NK-92 (cell line): ENCODE results near the gene NKX6-2.
"Not testable (repeated sequence)": the region's sequence is repeated elsewhere in the genome, so short reads cannot be mapped to it uniquely, and the experiment has no call there.

Experiments used
- DNase-seq: peaks from one replicate; lab custom pipeline; 2025; ENCODE audit not compliant: unreplicated experiment; lab: John Stamatoyannopoulos, UW

Gene NKX6-2

GRCh38 chr10:132799865-132800264, 13.9 kb upstream of the NKX6-2 start:
- no peak for DNase-seq

GRCh38 chr10:132798876-132799275, 12.9 kb upstream of the NKX6-2 start:
- DNase-seq, result no peak

- no peak for DNase-seq
Observed at GRCh38 chr10:132798403-132798802, 12.5 kb upstream of the NKX6-2 start.

GRCh38 chr10:132797986-132798385, 12.0 kb upstream of the NKX6-2 start:
- DNase-seq, result not testable (repeated sequence)

- DNase-seq, result no peak
Observed at GRCh38 chr10:132796846-132797245, 10.9 kb upstream of the NKX6-2 start.

GRCh38 chr10:132793871-132794849, 8.2 kb upstream of the NKX6-2 start:
- DNase-seq, result no peak

- DNase-seq, result no peak
Observed at GRCh38 chr10:132793213-132793612, 7.3 kb upstream of the NKX6-2 start.

GRCh38 chr10:132792796-132793195, 6.8 kb upstream of the NKX6-2 start:
- DNase-seq, result no peak

GRCh38 chr10:132792099-132792498, 6.2 kb upstream of the NKX6-2 start:
- DNase-seq, result not testable (repeated sequence)

GRCh38 chr10:132790934-132791829, 5.2 kb upstream of the NKX6-2 start:
- DNase-seq, result no peak

GRCh38 chr10:132790470-132790869, 4.5 kb upstream of the NKX6-2 start:
- DNase-seq, result no peak

- no peak for DNase-seq
Observed at GRCh38 chr10:132789659-132790148, 3.8 kb upstream of the NKX6-2 start.

GRCh38 chr10:132788831-132789219, 2.9 kb upstream of the NKX6-2 start:
- no peak for DNase-seq

- DNase-seq, result no peak
Observed at GRCh38 chr10:132788180-132788830, 2.4 kb upstream of the NKX6-2 start.

GRCh38 chr10:132787495-132788179, 1.7 kb upstream of the NKX6-2 start:
- no peak for DNase-seq

- no peak for DNase-seq
Observed at GRCh38 chr10:132786884-132787494, 1.0 kb upstream of the NKX6-2 start.

- no peak for DNase-seq
Observed at GRCh38 chr10:132786476-132786883, 533 bp upstream of the NKX6-2 start.

GRCh38 chr10:132784866-132785722, 853 bp downstream of the NKX6-2 start:
- no peak for DNase-seq
